A673 (cell line): ENCODE measurements around the gene CEP131.

Experiments
- CTCF ChIP-seq: fragments of 300-800, 200-600 bp; sonication (generic); conservative IDR thresholded peaks from 2 replicates; pipeline ENCODE4 v1.5.1; 2017; ENCODE audit warnings: low read depth, mild to moderate bottlenecking, antibody characterized with exemption, low read length, moderate library complexity, mixed read lengths
- EZH2 ChIP-seq: fragments of 200-600 bp; sonication (generic); IDR thresholded peaks from 2 replicates; pipeline ENCODE4 v1.6.1; 2017; ENCODE audit warnings: borderline replicate concordance, low read depth, mild to moderate bottlenecking, mixed read lengths, antibody characterized with exemption, low read length; ENCODE audit not compliant: poor library complexity, severe bottlenecking

- peak; percentile 58 for TF ChIP-seq CTCF
- TF ChIP-seq EZH2 = no peak
Measured at GRCh38 chr17:81254955-81255717, 32.4 kb upstream of the CEP131 start.
